HG02840 (cell line): Measurements from ENCODE around the gene NOXA1.
A peak's percentile ranks its signal among the peaks of the same experiment; 100 is the strongest.
"Not testable (repeated sequence)": the region's sequence is repeated elsewhere in the genome, so short reads cannot be mapped to it uniquely, and the experiment has no call there.

Experiments used
- ATAC-seq: cut with Tn5 transposase; IDR thresholded peaks from one replicate; pipeline ENCODE4 v1.9.1; 2021; ENCODE audit warnings: mild to moderate bottlenecking, moderate library complexity, moderate number of reproducible peaks; ENCODE audit not compliant: unreplicated experiment, low FRiP score

The NOXA1 gene

GRCh38 chr9:137451264-137452005 is 28.2 kb downstream of the NOXA1 start:
- ATAC-seq, result not testable (repeated sequence)

GRCh38 chr9:137452006-137452760 is 29.0 kb downstream of the NOXA1 start:
- no peak for ATAC-seq

- no peak for ATAC-seq
Observed at GRCh38 chr9:137452761-137453642, 29.8 kb downstream of the NOXA1 start.

GRCh38 chr9:137453643-137454081 is 30.5 kb downstream of the NOXA1 start:
- ATAC-seq, result no peak

GRCh38 chr9:137454145-137454596 is 31.0 kb downstream of the NOXA1 start:
- ATAC-seq, result no peak

GRCh38 chr9:137454597-137455358 is 31.6 kb downstream of the NOXA1 start:
- no peak for ATAC-seq

GRCh38 chr9:137455359-137455991 is 32.3 kb downstream of the NOXA1 start:
- ATAC-seq, result no peak

- no peak for ATAC-seq
Observed at GRCh38 chr9:137456061-137456863, 33.1 kb downstream of the NOXA1 start.

- no peak for ATAC-seq
Observed at GRCh38 chr9:137456864-137457405, 33.7 kb downstream of the NOXA1 start.

GRCh38 chr9:137457406-137458193 is 34.4 kb downstream of the NOXA1 start:
- no peak for ATAC-seq

GRCh38 chr9:137458194-137459151 is 35.3 kb downstream of the NOXA1 start:
- peak; percentile 6 for ATAC-seq

- ATAC-seq, result peak; percentile 52
Observed at GRCh38 chr9:137459152-137459600, 36.0 kb downstream of the NOXA1 start, which contains the start of gene NSMF. Gene NSMF (minus strand): TSS chr9:137459334. CDS start chr9:137459102, 232 bp downstream.

GRCh38 chr9:137459601-137460362 is 36.6 kb downstream of the NOXA1 start:
- ATAC-seq, result no peak

GRCh38 chr9:137460363-137461315 is 37.4 kb downstream of the NOXA1 start:
- ATAC-seq, result no peak

GRCh38 chr9:137461316-137461662 is 38.1 kb downstream of the NOXA1 start:
- ATAC-seq, result no peak
